Spleen (tissue), 11 donors: ENCODE measurements around the gene MAMLD1. TPM values are rescaled to one million over a fixed set of nuclear protein-coding genes. Genes with fewer than 3 reads are reported as not detected.

Source experiments
- DNase-seq: peaks from one replicate; pipeline ENCODE4 v3.0.0-alpha.2; 2020
- H3K27ac ChIP-seq, 8 donors: fragments of 200-600 bp; sonication (generic) in 7 of 8; 1 replicate in 4 of 8; 2 replicates in 4 of 8; pipeline versions ENCODE4 v1.5.0 to v1.8.0; 2016 to 2021; ENCODE audit warnings: inconsistent platforms in 4 of 8, mild to moderate bottlenecking in 4 of 8, moderate library complexity in 1 of 8
- H3K27me3 ChIP-seq, 7 donors: fragments of 200-600 bp; sonication (generic) in 6 of 7; replicated peaks in 1 of 7; 1 replicate in 4 of 7; 2 replicates in 3 of 7; pipeline versions ENCODE4 v1.5.0 to v1.8.0; 2016 to 2021; ENCODE audit warnings: inconsistent platforms in 3 of 7, mild to moderate bottlenecking in 1 of 7
- H3K36me3 ChIP-seq, 6 donors: fragments of 200-600 bp; sonication (generic) in 5 of 6; 1 replicate in 4 of 6; 2 replicates in 2 of 6; pipeline versions ENCODE4 v1.5.0 to v1.8.0; 2016 to 2021; ENCODE audit warnings: inconsistent platforms in 2 of 6
- H3K4me1 ChIP-seq, 6 donors: fragments of 200-600 bp; sonication (generic) in 5 of 6; 1 replicate in 3 of 6; 2 replicates in 3 of 6; pipeline versions ENCODE4 v1.5.0 to v1.8.0; 2016 to 2021; ENCODE audit warnings: inconsistent platforms in 3 of 6
- H3K4me3 ChIP-seq, 8 donors: fragments of 200-600 bp; sonication (generic) in 7 of 8; 1 replicate in 4 of 8; 2 replicates in 4 of 8; pipeline versions ENCODE4 v1.5.0 to v1.8.0; 2016 to 2021; ENCODE audit warnings: inconsistent platforms in 4 of 8, mild to moderate bottlenecking in 4 of 8, moderate library complexity in 2 of 8
- H3K9me3 ChIP-seq, 8 donors: fragments of 200-600 bp; sonication (generic) in 7 of 8; 1 replicate in 4 of 8; 2 replicates in 4 of 8; pipeline versions ENCODE4 v1.5.0 to v1.8.0; 2016 to 2021; ENCODE audit warnings: inconsistent platforms in 4 of 8
- POLR2A ChIP-seq, 3 donors: fragments of 450-650 bp; IDR thresholded peaks; one replicate each; pipeline ENCODE4 v1.5.1; 2017; ENCODE audit warnings: antibody characterized with exemption in 3 of 3, mild to moderate bottlenecking in 1 of 3
- POLR2AphosphoS5 ChIP-seq, 3 donors: sonication (generic); formaldehyde crosslinking; IDR thresholded peaks; one replicate each; pipeline ENCODE4 v1.5.1; 2017; ENCODE audit warnings: antibody characterized with exemption in 3 of 3
- WGBS, 5 donors: extraction: QIAGEN DNeasy Blood & Tissue Kit in 3 of 5; methylation state at CpG; one replicate each; pipeline versions ENCODE4 v1.1.5 to v1.1.7; 2013 to 2018; 5-methylcytosine and 5-hydroxymethylcytosine counted together
- intact Hi-C: fragments of 100-400 bp; cut with DNase I; formaldehyde crosslinking; loops from one replicate; pipeline ENCODE4 v1.15.0; 2023; ENCODE audit warnings: low total_unique reads
- polyA plus RNA-seq, 3 donors: library from polyadenylated mRNA; stranded (reverse); fragments of 200-250 nt; gene quantifications; one replicate each; pipeline ENCODE4 v1.2.1, GENCODE V29; 2013
- total RNA-seq, 7 donors: library from RNA; depleted of rRNA in 3 of 7; stranded (reverse); fragments of >200 nt in 3 of 7; fragmentation: NEBNext Ultra II Directional in 4 of 7; extraction: Animal tissue kit (Norgen Biotek cat#: 25700) in 4 of 7; gene quantifications; one replicate each; pipeline versions ENCODE4 v1.1.0 to v1.2.1, GENCODE V29; 2016 to 2021
- TF ChIP-seq, protein P1 (sequence below), 11 experiments: fragments of 200-600 bp in 7 of 11; fragments of 450-650 bp in 4 of 11; sonication (generic) in 4 of 11; IDR thresholded peaks in 8 of 11; conservative IDR thresholded peaks in 3 of 11; 1 replicate in 7 of 11; 2 replicates in 4 of 11; pipeline versions ENCODE4 v1.4.0 to v1.8.0; 2016 to 2021; ENCODE audit warnings: antibody characterized with exemption in 11 of 11, inconsistent platforms in 4 of 11, mild to moderate bottlenecking in 1 of 11
- donor health status: healthy with polysubstance abuse.
- donor health status: DM: no; HTN: no; CAD: no; lungs with moderate emphysema.
- donor health status: DM: no; HTN: no; CAD: no.
- donor health status: Bipolar disorder and iron deficiency.
- donor health status: healthy.
- donor health status: DM: no; HTN: no; CAD: no.
- donor health status: DM: yes; HTN: yes; CAD: no.

Gene MAMLD1
- total and polyA plus RNA-seq, 10 donors: 1.2 to 7.3 (median 3.7) TPM

DNA sequence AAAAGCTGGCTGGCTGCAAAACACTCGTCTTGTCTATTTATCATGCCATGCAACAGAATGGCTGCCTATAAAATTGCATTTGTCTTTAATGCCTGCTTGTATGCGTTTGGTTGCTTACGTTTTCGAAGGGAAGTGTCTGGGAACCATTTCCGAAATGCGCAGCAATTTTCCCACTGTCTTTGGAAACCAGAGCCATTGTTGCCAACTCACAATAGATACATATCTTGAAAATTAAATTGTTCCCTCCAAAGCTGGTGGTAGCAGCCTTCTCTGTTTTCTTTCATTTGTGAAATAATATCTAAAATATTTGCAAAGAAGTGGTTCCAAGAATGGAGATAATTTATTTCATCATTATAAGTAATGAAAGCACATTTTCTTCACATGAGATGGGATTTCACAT lies 53.4 kb downstream of the MAMLD1 start:
- Histone ChIP-seq H3K36me3 (no peaks in the 10 kb centered on the region), H3K9me3 (no peaks in the 10 kb centered on the region), H3K27me3 (no peaks in the 10 kb centered on the region), H3K27ac (no peak overlapping the region), H3K4me3 (no peak overlapping the region), H3K4me1 (no peaks in the 10 kb centered on the region)
- WGBS, 5 donors: 82 to 100% (median 94%) methylated on average over 6 of the region's 6 CpGs
- intact Hi-C loops: no loop called here
- DNase-seq: no peak
- no peak for TF ChIP-seq POLR2A (IDR thresholded peaks at IDR 0.05)
- no peak for TF ChIP-seq POLR2AphosphoS5 (IDR thresholded peaks at IDR 0.05)
- TF ChIP-seq, protein P1, sequence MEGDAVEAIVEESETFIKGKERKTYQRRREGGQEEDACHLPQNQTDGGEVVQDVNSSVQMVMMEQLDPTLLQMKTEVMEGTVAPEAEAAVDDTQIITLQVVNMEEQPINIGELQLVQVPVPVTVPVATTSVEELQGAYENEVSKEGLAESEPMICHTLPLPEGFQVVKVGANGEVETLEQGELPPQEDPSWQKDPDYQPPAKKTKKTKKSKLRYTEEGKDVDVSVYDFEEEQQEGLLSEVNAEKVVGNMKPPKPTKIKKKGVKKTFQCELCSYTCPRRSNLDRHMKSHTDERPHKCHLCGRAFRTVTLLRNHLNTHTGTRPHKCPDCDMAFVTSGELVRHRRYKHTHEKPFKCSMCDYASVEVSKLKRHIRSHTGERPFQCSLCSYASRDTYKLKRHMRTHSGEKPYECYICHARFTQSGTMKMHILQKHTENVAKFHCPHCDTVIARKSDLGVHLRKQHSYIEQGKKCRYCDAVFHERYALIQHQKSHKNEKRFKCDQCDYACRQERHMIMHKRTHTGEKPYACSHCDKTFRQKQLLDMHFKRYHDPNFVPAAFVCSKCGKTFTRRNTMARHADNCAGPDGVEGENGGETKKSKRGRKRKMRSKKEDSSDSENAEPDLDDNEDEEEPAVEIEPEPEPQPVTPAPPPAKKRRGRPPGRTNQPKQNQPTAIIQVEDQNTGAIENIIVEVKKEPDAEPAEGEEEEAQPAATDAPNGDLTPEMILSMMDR (IDR thresholded peaks at IDR 0.05 in 8 of 11, conservative IDR thresholded peaks at IDR 0.05 in 3 of 11): no peak

- 70 to 100% (median 79%) methylated on average over 1 to 8 of the region's 8 CpGs for WGBS, 5 donors
- Histone ChIP-seq H3K36me3 (no peaks in the 10 kb centered on the region), H3K27me3 (no peaks in the 10 kb centered on the region), H3K4me1 (no peaks in the 10 kb centered on the region), H3K4me3 (no peak overlapping the region), H3K9me3 (no peaks in the 10 kb centered on the region), H3K27ac (no peak overlapping the region)
- intact Hi-C loops: no loop called here
- TF ChIP-seq, protein P1 (IDR thresholded peaks at IDR 0.05 in 8 of 11, conservative IDR thresholded peaks at IDR 0.05 in 3 of 11): no peak
- no peak for TF ChIP-seq POLR2A (IDR thresholded peaks at IDR 0.05)
- DNase-seq: no peak
Measured at GRCh38 chrX:150421816-150422215, 58.7 kb downstream of the MAMLD1 start.

DNA sequence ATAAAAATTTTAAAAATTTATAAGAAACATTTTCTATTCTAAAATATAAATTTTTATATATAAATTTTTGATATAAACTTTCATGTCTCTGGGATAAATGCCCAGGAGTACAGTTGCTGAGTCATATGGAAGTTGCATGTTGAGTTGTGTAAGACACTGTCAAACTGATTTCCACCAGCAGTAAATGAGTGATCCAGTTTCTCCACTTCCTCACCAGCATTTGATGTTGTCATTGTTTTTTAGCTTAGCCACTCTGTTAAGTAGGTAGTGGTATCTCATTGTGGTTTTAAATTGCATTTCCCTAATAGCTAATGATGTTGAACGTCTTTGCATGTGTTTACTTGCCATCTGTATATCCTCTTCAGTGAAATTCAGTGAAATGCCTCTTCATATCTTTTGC lies 66.5 kb downstream of the MAMLD1 start:
- DNase-seq: no peak
- Histone ChIP-seq H3K27me3 (no peaks in the 10 kb centered on the region), H3K36me3 (no peaks in the 10 kb centered on the region), H3K4me1 (no peaks in the 10 kb centered on the region), H3K9me3 (no peaks in the 10 kb centered on the region), H3K27ac (no peak overlapping the region), H3K4me3 (no peak overlapping the region)
- 29 to 79% (median 36%) methylated on average over 1 of the region's 1 CpG for WGBS, 5 donors
- intact Hi-C loops: no loop called here
- TF ChIP-seq, protein P1 (IDR thresholded peaks at IDR 0.05 in 8 of 11, conservative IDR thresholded peaks at IDR 0.05 in 3 of 11): no peak
- TF ChIP-seq POLR2AphosphoS5 (IDR thresholded peaks at IDR 0.05) (no peak), POLR2A (IDR thresholded peaks at IDR 0.05) (no peak)

DNA sequence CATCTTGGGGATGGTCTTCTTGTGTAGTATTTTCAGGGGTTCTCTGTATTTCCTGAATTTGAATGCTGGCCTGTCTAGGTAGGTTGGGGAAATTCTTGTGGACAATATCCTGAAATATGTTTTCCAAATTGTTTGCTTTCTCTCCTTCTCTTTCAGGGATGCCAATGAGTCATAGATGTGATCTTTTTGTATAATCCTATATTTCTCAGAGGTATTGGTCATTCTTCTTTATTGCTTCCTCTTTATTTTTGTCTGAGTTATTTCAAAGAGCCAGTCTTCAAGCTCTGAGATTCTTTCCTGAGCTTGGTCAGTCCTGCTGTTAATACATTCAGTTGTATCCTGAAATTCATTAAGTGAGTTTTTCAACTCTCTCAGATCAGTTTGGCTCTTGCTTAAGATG lies 73.1 kb downstream of the MAMLD1 start:
- H3K9me3 ChIP-seq: no peaks in the 10 kb centered on the region
- no peak overlapping the region for H3K4me3 ChIP-seq
- H3K4me1 ChIP-seq: no peaks in the 10 kb centered on the region
- H3K27me3 ChIP-seq: no peaks in the 10 kb centered on the region
- TF ChIP-seq POLR2A (IDR thresholded peaks at IDR 0.05): no peak
- DNase-seq: no peak
- no peaks in the 10 kb centered on the region for H3K36me3 ChIP-seq
- intact Hi-C loops: no loop called here
- no peak overlapping the region for H3K27ac ChIP-seq

- Histone ChIP-seq H3K27me3 (no peaks in the 10 kb centered on the region), H3K4me1 (no peaks in the 10 kb centered on the region), H3K36me3 (no peaks in the 10 kb centered on the region), H3K4me3 (no peak overlapping the region), H3K9me3 (no peaks in the 10 kb centered on the region), H3K27ac (no peak overlapping the region)
- TF ChIP-seq, protein P1 (IDR thresholded peaks at IDR 0.05 in 8 of 11, conservative IDR thresholded peaks at IDR 0.05 in 3 of 11): no peak
- TF ChIP-seq POLR2A (IDR thresholded peaks at IDR 0.05) (no peak), POLR2AphosphoS5 (IDR thresholded peaks at IDR 0.05) (no peak)
- no peak for DNase-seq
- intact Hi-C loops: no loop called here
- WGBS, 5 donors: 77 to 94% (median 80%) methylated on average over 2 of the region's 2 CpGs
Measured at GRCh38 chrX:150438165-150438564, 75.0 kb downstream of the MAMLD1 start.
